ENCODE data around the gene UGT1A9.

The UGT1A9 gene

DNA sequence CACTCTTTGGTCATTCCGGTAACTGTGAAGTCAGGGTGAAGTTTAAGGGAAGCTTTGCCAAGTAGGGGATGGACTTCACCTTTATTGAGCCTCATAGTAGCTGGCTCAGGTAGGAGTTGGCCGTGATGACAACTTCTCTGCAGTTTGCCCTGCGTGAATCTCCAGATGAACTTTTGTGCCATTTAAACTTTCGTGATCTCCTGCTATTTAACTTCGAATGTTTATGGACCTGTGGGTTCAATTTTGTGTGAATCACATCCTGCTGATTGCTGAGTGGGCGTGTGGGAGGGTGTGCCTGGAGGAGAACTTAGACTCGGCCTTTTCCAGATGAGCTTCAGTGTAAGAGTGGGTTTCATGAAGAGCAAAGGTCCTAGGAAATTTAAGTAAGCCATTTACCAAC is 92.6 kb downstream of the UGT1A9 start:
- DNase-seq: no peak

DNA sequence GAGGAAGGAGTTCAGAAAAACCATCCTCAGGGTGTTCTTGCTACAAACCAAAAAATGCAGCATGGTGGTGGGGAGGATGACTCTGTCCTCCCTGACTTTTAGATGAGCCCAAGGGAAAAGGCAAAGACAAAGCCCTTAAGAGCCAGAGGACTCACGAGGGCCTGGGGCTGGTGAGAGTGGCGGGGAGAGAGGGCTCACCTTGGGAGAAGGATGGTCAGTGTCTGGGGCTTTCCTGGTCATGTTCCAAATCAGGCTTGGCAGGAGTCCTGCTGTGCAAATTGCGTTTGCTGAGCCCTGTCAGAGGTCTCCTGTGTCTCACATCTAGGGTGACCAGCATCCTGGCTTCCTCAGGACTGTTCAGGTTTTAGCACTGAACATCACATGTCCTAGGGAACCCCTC is 93.1 kb downstream of the UGT1A9 start:
- DNase-seq: no peak

DNA sequence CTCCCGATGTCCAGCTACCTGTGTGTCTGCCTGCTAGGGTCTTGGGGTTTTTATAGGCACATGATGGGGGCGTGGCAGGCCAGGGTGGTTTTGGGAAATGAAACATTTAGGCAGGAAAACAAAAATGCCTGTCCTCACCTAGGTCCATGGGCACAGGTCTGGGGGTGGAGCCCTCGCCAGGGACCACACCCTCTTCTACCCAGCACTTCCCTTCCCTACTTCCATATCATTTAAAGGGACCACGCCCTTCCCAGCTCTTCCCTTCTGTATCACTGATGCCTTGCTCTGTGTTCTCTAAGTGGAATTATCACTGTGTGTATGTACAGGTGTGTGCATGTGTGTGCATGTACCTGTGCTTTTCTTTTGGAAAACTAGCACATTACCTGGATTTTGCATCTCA is 94.7 kb downstream of the UGT1A9 start:
- DNase-seq: no peak

DNA sequence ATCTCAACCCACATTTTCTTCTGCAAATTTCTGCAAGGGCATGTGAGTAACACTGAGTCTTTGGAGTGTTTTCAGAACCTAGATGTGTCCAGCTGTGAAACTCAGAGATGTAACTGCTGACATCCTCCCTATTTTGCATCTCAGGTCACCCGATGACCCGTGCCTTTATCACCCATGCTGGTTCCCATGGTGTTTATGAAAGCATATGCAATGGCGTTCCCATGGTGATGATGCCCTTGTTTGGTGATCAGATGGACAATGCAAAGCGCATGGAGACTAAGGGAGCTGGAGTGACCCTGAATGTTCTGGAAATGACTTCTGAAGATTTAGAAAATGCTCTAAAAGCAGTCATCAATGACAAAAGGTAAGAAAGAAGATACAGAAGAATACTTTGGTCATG is 96.4 kb downstream of the UGT1A9 start:
- DNase-seq: no peak

DNA sequence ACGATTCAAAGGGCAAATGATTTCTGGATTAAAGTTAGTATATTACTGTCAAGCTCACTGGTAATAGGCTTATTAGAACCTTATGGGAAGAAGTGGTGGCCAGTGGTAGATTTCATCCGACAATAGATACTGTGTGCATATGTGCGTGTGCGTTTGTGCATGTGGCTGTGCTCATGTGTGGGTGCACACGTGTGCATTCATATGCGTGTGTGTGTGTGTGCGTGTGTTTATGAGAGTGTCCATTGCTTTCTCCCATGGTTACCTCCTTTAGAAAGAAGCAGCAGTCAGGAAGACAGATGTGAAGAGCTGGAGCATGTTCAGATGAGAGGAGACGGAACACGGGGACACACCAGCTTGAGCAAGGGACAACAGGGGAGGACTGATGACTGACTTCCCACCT is 97.6 kb downstream of the UGT1A9 start:
- DNase-seq: no peak

DNA sequence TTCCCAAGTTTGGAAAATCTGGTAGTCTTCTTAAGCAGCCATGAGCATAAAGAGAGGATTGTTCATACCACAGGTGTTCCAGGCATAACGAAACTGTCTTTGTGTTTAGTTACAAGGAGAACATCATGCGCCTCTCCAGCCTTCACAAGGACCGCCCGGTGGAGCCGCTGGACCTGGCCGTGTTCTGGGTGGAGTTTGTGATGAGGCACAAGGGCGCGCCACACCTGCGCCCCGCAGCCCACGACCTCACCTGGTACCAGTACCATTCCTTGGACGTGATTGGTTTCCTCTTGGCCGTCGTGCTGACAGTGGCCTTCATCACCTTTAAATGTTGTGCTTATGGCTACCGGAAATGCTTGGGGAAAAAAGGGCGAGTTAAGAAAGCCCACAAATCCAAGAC is 100.5 kb downstream of the UGT1A9 start:
- DNase-seq: no peak

DNA sequence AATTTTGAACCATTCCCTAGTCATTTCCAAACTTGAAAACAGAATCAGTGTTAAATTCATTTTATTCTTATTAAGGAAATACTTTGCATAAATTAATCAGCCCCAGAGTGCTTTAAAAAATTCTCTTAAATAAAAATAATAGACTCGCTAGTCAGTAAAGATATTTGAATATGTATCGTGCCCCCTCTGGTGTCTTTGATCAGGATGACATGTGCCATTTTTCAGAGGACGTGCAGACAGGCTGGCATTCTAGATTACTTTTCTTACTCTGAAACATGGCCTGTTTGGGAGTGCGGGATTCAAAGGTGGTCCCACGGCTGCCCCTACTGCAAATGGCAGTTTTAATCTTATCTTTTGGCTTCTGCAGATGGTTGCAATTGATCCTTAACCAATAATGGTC is 100.9 kb downstream of the UGT1A9 start:
- DNase-seq: no peak

DNA sequence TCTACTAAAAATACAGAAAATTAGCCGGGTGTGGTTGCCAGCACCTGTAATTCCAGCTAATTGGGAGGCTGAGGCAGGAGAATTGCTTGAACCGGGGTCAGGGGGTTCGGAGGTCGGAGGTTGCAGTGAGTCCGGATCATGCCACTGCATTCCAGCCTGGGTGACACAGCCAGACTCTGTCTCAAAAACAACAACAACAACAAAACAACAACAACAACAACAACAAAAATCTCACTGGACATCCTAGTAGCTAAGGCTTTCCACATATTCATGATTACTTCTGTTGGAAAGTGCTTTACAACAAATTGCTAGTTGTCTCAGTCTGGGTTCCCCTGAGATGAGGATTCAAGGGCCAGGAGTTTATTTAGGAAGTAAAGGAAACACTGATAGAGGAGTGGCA is 102.2 kb downstream of the UGT1A9 start:
- DNase-seq: no peak

DNA sequence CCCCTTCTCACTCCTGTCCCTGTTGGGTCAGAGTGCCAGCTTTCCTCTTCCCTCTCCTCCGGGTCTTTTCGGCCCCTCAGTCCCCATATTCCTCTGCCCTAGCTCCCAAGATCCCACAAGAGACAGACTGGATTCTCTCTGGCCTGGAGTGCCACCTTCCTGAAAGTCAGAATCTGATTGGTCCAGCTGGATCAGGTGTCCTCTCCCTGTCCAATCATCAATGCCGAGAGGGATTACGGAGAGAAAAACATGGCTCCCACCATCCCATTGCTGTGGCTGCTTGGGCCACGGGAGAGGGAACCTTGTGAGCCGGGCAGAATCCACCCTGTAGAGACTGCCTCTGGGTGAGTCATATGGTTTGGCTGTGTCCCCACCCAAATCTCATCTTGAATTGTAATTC is 103.7 kb downstream of the UGT1A9 start:
- no peak for DNase-seq

DNA sequence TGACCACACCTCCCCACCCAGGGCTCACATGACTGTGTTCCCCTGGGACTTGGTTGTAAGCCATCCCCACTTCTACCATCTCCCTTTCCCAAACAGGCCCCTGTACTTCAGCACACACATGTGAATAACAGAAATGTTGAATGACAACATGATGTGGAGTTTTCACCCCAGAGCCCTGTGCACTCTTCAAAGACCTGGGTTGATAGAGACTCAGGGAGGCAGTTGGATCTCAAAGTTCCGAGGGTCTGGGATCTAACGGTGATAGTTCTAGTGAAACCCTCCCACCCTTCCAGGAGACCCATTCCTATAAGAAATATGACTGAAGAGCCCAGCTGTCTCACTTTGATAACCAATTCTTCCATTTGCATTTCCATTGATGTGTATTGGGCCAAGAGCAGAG is 106.3 kb downstream of the UGT1A9 start, which contains the start of gene MROH2A:
Gene MROH2A, plus strand, starts transcription at position 301 of the 400 bp plus-strand sequence. CDS start 1,029 bp downstream, outside the sequence.
- DNase-seq: no peak

DNA sequence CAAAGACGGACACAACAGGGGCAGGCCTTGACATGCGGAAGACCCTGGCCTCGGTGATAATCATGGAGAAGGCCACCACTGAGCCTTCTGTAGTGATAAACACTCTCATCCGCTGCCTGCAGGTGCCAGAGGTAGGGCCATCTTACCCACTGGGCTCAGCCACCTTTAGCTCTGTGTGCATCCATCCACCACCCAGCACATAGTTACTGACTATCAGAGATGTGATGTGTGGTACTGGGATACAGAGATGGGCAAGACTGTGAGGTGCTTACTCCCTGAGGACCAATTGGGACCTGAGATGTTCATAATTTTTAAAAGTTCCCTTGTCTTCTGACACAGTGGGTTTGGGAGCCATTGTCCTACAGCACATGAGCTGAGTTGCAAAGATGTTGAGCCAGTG is 108.0 kb downstream of the UGT1A9 start:
- no peak for DNase-seq

DNA sequence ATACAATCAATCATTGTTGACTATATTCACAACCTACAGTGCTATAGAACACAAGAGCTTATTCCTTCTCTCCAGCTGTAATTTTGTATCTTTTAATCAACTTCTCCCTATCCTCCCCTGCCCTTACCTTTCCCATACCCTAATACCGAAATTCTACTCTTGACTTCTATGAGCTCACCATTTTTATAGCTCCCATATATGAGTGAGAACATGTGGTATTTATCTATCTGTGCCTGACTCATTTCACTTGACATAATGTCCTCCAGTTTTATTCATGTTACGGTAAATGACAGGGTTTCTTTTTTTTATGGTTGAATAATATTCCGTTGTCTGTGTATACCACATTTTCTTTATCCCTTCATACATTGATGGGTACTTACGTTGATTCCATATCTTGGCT is 109.1 kb downstream of the UGT1A9 start:
- no peak for DNase-seq

DNA sequence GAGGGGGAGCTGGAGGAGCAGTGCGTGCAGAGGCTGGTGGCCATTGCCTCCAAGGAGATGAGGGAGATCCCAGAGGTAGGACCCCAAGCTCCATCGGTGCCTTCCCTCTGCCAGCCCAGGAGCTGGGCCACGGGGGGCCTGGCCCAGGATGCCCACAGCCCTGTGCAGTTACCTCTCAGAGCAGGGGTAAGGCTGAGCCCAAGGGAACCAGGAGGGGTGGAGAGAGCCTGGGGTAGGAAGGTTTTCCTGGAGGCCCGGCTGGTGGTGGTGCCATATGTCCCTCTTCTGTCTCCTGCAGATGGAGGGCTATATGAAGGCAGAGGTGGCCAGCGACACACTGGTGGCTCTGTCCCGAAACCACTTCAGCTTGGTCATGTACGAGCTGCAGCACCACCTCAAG is 117.9 kb downstream of the UGT1A9 start:
- DNase-seq: no peak

DNA sequence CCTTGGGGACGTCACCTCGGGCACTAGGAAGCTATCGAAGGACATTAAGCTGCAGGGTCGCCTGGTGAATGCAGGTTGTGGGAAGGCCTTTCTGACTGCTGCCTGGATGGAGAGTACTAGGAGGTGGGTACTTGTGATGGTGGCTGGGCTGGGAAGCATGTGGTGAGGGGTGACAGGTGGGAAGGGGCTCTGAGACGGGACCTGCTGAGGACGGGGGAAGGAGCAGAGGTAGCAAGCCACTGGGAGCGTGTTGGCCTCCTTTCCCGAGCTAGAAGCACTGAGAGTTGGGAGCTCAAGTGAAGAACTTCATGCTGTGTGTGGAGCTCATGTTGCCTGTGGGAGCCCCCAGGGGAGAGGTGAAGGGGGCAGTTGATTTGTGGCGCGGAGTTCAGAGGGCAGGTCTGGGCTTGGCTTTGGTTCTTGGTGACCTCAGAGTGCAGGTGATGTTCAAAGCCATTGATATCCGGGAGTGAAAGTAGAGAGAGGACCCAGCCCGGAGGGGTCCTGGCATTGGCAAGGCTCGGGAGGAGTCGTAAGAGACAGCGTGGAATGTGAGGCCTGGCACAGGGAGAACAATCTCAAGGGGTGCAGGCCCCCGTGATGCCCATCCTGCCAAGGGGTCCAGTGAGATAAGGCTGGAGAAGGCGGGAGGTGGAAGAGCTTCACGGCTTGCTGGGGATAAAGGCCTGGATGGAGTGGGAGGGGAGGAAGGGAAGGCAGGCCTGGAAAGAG is 119.6 kb downstream of the UGT1A9 start:
- DNase-seq: no peak

DNA sequence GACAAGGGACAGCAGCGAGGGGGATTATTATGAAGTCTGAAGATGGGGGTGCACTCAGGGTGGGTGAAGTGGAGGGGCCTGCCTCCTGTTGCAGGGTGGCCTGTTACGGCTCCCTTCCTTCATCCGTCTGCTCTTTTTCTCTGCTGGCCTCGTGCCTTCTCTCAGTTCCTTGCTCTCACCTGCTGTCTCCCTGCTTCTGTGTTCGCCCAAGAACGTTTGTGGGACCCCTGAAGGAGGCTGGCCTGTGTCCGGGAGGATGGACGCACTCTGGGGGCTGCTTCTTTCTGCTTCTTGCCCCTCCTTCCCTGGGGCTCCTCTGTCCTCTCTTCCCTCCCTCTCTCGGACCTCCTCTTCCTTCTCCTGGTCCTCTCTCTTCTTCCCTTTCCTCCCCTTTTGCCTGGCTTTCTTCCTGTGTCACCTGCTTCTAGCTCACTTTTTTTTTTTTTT is 120.2 kb downstream of the UGT1A9 start:
- DNase-seq: no peak

DNA sequence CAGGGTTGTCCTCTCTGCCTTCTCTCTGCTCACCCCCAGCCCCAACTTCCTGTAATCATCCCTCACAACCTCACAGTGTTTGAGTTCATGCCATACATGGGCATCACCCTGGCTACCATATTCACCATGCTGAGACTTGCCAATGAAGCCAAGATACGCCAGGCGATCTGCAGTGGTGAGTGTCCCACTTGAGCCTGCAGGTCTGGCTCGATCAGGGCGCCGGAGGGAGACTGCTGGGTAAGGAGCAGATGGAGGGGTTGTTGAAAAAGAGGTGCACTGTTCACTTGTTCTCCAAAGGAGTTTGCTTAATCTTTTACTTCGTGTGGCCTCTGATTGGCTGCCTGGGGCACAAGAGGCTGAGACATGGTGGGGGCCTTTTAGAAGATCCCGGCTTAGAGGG is 121.0 kb downstream of the UGT1A9 start:
- DNase-seq: no peak

DNA sequence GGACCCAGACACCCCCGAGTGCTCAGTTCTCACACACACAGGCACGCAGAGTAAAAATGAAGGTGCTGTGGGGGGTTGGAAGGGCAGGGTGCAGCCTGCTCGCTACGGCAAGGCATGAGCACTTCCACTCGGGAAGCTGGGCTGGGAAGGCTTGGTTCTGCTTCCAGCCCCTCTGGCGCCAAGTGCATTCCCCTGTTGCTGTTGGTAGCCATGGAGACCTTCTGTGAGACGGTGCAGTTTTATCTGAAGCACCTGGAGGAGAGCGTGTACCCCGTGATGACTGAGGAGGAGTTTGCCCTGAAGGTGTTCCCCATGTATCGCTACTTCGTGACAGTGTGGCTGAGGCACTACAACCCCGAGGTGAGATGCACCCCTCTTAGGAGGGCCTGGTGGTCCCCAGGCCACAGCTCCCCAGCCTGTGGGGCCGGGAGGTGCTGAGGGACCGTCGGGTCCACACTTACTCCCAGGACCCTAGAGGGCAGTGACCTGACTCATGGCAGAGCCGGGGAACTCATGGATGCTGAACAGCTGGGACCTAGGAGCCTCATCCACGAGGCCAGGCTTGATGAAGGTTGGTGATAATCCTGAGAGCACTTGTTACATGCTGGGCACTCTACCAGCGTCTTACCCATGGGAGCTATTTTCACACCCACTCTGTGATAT is 121.9 kb downstream of the UGT1A9 start:
- DNase-seq: no peak

DNA sequence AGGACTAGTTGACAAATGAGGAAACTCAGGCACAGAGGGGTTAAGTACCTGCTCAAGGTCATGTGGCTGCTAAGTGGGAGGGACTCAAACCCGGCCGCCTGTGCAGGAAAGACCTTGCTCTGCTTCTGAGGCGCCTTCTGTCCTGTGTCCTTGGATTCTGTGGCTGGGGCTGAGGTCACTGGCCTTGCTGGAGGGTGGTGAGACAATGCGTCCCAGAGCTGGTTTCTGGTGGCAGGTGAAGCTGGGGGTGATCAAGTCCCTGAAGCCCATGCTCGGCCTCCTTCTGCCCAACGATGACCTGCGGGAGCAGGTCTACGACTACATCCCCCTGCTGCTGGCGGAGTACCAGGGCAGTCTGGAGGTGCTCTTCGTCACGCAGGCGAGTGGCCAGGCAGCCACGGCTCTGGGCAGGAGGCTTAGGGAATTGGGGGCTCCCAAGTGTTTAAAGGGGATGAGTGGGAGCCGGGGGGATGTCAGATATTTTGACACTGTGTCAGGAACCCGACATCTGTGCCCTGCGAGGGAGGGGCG is 122.5 kb downstream of the UGT1A9 start:
- no peak for DNase-seq

DNA sequence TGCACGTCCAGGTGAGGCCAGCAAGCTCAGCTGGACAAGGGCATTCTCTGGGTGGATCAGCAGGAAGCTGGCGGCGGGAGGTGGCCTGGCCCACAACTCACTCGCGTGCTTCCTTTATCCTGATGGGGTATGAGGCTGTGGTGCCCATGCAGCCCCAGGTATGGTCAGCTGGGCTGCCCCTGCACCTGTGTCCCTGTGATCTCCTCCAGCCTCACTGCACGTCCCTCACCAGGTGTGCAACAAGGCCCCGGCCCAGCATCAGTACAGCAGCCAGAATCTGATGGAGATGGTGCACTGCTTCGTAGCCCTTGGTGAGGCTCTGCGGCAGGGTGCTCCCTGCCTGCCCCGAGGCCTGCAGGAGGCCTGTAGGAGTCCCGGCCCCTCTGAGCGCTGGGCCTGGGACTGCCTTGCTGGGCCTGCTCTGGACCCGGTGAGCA is 124.1 kb downstream of the UGT1A9 start:
- DNase-seq: no peak

DNA sequence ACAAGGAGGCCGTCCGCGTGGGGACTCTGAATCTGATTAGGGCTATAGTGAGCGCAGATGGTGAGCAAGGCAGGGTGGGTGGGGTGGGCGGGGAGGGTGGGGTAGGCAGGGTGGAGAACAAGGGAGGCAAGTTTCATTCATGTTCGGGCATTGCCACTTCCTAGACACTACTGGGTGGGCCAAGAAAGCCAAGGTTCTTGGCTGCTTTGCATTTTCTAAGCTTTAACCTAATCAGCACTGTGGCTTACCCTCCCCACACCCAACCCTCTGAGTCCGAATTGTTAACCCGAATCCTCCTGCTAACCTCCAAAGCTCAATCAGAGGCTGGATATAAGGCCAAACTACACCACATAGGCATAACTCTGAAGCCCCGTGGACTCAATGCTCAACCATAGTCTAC is 124.6 kb downstream of the UGT1A9 start:
- no peak for DNase-seq

DNA sequence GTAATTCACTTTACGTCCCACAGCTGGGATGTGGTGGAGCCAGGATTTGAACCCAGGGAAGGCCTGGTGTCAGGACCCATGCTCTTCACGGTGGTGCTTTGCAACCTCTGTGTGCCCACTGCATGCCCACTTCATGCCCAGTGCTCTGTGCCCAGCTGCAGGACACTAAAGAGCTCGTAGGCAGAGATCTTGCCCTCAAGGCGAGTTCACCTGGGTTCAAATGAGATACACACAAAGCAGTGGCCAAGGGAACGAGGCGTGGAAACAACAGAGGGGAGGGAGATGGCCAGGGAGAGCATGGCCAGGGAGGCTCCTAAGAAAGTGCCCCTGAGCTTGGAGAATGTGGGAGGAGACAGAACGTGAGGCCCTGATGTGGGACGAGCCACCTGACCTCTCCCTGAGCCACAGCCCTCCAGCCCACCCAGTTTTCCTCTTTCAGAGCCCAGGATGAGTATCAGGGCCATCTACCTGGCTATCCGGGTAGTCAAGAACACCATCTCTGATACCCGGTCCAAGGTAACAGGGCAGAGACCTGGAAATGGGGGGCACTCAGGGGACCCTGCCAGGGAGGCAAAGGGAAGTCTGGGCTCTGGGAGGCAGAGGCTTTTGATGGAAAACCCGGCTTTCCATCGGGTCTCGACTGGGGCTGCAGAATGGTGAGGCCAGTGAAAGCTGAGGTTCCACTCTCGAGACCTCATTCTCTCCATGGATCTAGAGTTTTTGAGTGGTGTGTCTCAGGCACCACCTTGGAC is 126.8 kb downstream of the UGT1A9 start:
- no peak for DNase-seq

DNA sequence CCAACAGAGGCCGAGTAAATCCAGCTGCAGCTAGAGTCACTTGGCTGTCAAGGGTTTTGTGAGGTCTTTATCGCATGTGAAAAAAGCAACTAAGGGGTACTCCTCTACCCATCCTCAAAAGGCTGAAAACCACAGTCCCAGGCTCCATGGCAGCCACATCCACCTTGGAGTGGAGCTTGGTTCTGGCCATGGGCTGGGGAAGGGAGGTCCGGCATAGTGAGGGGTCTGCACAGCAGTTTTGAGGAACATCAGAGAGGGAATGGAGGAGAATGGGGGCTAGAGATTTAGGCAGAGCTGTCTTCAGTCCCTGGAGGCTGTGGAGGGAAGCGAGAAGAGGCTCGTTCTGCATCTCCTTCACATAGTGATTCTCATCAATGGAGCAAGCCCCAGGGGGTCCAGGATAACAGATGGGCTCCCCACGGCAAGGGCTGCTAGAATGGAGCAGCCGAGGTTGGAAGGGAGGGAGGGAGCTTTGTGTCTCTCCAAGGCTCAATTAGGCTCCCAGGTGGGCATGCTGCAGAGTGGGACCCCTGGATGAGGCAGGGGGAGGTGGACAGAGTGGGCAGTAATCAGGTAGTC is 127.5 kb downstream of the UGT1A9 start:
- DNase-seq: no peak

DNA sequence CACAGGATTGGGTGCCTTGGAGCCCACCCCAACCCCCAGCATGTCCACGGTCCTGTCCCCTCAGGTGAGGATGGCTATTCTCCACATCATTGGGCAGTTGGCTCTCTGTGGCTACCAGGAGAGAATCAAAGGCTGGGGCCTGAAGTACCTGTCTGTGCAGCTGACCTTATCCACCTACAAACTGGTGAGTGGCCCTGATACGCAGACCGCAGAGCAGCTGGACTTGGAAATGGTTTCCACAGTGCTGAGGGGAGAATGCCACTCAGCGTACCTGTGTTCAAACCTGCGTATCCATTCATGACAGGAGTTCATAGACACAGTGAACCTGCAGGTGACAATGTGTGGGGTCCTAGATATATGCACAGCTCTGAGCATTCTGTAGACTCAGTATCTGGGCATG is 128.0 kb downstream of the UGT1A9 start:
- no peak for DNase-seq
